Measurements from ENCODE around the gene SPRTN.

DNA sequence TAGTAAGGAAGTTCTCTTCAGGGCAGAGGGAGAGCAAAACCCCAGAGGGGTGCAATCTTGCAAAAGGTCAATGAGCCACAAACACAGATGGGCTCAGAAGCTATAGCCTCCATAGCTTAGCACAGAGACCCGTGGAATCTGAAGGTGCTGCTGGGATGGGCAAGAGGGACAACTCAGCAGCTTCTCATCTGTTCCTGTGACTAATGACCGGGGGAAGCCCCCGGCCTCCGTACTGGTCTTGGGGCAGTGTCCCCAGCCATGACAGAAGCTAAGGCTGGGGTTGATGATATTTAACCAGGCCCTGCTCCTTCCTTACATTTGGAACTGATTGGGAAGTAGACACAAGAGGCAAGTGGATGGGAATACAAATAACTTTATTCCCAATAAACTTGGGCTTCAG lies 19.5 kb upstream of the SPRTN start:
- TF ChIP-seq, protein P1, sequence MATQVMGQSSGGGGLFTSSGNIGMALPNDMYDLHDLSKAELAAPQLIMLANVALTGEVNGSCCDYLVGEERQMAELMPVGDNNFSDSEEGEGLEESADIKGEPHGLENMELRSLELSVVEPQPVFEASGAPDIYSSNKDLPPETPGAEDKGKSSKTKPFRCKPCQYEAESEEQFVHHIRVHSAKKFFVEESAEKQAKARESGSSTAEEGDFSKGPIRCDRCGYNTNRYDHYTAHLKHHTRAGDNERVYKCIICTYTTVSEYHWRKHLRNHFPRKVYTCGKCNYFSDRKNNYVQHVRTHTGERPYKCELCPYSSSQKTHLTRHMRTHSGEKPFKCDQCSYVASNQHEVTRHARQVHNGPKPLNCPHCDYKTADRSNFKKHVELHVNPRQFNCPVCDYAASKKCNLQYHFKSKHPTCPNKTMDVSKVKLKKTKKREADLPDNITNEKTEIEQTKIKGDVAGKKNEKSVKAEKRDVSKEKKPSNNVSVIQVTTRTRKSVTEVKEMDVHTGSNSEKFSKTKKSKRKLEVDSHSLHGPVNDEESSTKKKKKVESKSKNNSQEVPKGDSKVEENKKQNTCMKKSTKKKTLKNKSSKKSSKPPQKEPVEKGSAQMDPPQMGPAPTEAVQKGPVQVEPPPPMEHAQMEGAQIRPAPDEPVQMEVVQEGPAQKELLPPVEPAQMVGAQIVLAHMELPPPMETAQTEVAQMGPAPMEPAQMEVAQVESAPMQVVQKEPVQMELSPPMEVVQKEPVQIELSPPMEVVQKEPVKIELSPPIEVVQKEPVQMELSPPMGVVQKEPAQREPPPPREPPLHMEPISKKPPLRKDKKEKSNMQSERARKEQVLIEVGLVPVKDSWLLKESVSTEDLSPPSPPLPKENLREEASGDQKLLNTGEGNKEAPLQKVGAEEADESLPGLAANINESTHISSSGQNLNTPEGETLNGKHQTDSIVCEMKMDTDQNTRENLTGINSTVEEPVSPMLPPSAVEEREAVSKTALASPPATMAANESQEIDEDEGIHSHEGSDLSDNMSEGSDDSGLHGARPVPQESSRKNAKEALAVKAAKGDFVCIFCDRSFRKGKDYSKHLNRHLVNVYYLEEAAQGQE (IDR thresholded peaks at IDR 0.05; ENCODE audit: low read depth, low read length): no peak
- TF ChIP-seq CTCF (IDR thresholded peaks at IDR 0.05) (no peak), ELF1 (IDR thresholded peaks at IDR 0.05) (no peak), JUND (IDR thresholded peaks at IDR 0.05) (no peak), EP300 (IDR thresholded peaks at IDR 0.05; ENCODE audit: borderline replicate concordance in 1 of 2, low read depth in 1 of 2, low read length in 1 of 2) (no peak), ZBTB33 (IDR thresholded peaks at IDR 0.05; ENCODE audit: borderline replicate concordance, low read depth) (no peak), GABPA (IDR thresholded peaks at IDR 0.05; ENCODE audit: low read depth) (no peak), RAD21 (IDR thresholded peaks at IDR 0.05; ENCODE audit: low read length) (no peak), IRF3 (IDR thresholded peaks at IDR 0.05; ENCODE audit: low read depth, low read length) (no peak)
- TF ChIP-seq, protein P2, sequence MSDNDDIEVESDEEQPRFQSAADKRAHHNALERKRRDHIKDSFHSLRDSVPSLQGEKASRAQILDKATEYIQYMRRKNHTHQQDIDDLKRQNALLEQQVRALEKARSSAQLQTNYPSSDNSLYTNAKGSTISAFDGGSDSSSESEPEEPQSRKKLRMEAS (IDR thresholded peaks at IDR 0.05; ENCODE audit: low read depth): no peak
